ENCODE measurements around the gene METTL16. TPM values are rescaled to one million over a fixed set of nuclear protein-coding genes. Genes with fewer than 3 reads are reported as not detected.
A peak's percentile ranks its signal among the peaks of the same experiment; 100 is the strongest.

Gene METTL16
- total RNA-seq, 1 donor from 2014 or later = 44.9 TPM

GRCh38 chr17:2395258-2396181, 116.2 kb downstream of the METTL16 start:
- no peak for DNase-seq (ENCODE audit: low read depth, low spot score)
- no peak for TF ChIP-seq CTCF (conservative IDR thresholded peaks at IDR 0.05)
- Mint-ChIP-seq H3K4me3 (peak overlapping the region; percentile 99), H3K9me3 (no peaks in the 10 kb centered on the region), H3K27me3 (ENCODE audit: low read depth) (peaks cover 6% of the 10 kb centered on the region), H3K27ac (ENCODE audit: unreplicated experiment) (peak overlapping the region; percentile 87), H3K36me3 (ENCODE audit: low read depth) (no peaks in the 10 kb centered on the region), H3K4me1 (peaks cover 60% of the 10 kb centered on the region)

- no peaks in the 10 kb centered on the region for H3K36me3 Mint-ChIP-seq (ENCODE audit: low read depth)
- H3K27ac Mint-ChIP-seq (ENCODE audit: unreplicated experiment) = no peak overlapping the region
- peak overlapping the region; percentile 91 for H3K4me3 Mint-ChIP-seq
- no peak for TF ChIP-seq CTCF (conservative IDR thresholded peaks at IDR 0.05)
- peaks cover 6% of the 10 kb centered on the region for H3K27me3 Mint-ChIP-seq (ENCODE audit: low read depth)
- H3K4me1 Mint-ChIP-seq = peaks cover 67% of the 10 kb centered on the region
- no peaks in the 10 kb centered on the region for H3K9me3 Mint-ChIP-seq
- DNase-seq (ENCODE audit: low read depth, low spot score) = no peak
Measured at GRCh38 chr17:2394775-2395201, 116.9 kb downstream of the METTL16 start.

GRCh38 chr17:2393954-2394749, 117.5 kb downstream of the METTL16 start:
- Mint-ChIP-seq H3K4me1 (peaks cover 68% of the 10 kb centered on the region), H3K4me3 (peak overlapping the region; percentile 91)

GRCh38 chr17:2393174-2393953, 118.3 kb downstream of the METTL16 start:
- peak; percentile 69 for DNase-seq (ENCODE audit: low read depth, low spot score)
- no peaks in the 10 kb centered on the region for H3K9me3 Mint-ChIP-seq
- H3K27ac Mint-ChIP-seq (ENCODE audit: unreplicated experiment) = peak overlapping the region; percentile 96
- H3K4me3 Mint-ChIP-seq = peak overlapping the region; percentile 82
- no peak for TF ChIP-seq CTCF (conservative IDR thresholded peaks at IDR 0.05)
- peaks cover 6% of the 10 kb centered on the region for H3K27me3 Mint-ChIP-seq (ENCODE audit: low read depth)
- peaks cover 5% of the 10 kb centered on the region for H3K36me3 Mint-ChIP-seq (ENCODE audit: low read depth)
- H3K4me1 Mint-ChIP-seq = peaks cover 67% of the 10 kb centered on the region

More at GRCh38 chr17:2393954-2394749, 117.5 kb downstream of the METTL16 start:
- Mint-ChIP-seq H3K36me3 (ENCODE audit: low read depth) (no peaks in the 10 kb centered on the region), H3K27me3 (ENCODE audit: low read depth) (peaks cover 6% of the 10 kb centered on the region), H3K9me3 (no peaks in the 10 kb centered on the region), H3K27ac (ENCODE audit: unreplicated experiment) (peak overlapping the region; percentile 96)
- no peak for DNase-seq (ENCODE audit: low read depth, low spot score)
- no peak for TF ChIP-seq CTCF (conservative IDR thresholded peaks at IDR 0.05)

All from neural crest cell (in vitro differentiated cells).